WERI-Rb-1 (cell line): ENCODE results near the gene FBLN1.

Source experiments
- DNase-seq: peaks from one replicate; pipeline ENCODE4 v3.0.0-alpha.2; 2020
- H3K27ac ChIP-seq: fragments of 250-450 bp; sonication (Bioruptor Pico); 2 replicates; pipeline ENCODE4 v1.5.1; 2020; ENCODE audit warnings: mild to moderate bottlenecking, moderate library complexity
- H3K27me3 ChIP-seq: fragments of 250-450 bp; sonication (Bioruptor Pico); 2 replicates; pipeline ENCODE4 v1.5.1; 2021; ENCODE audit warnings: mild to moderate bottlenecking, low read depth, moderate library complexity; ENCODE audit not compliant: insufficient read depth, severe bottlenecking
- H3K36me3 ChIP-seq: fragments of 250-450 bp; sonication (Bioruptor Pico); 2 replicates; pipeline ENCODE4 v1.5.1; 2020; ENCODE audit warnings: mild to moderate bottlenecking, moderate library complexity
- H3K4me3 ChIP-seq: 2 replicates; pipeline ENCODE4 v1.5.1; 2011; ENCODE audit warnings: low read depth, mild to moderate bottlenecking, control low read depth, low read length
- H3K9me3 ChIP-seq: fragments of 250-450 bp; sonication (Bioruptor Pico); 2 replicates; pipeline ENCODE4 v1.5.1; 2021; ENCODE audit warnings: mild to moderate bottlenecking, moderate library complexity; ENCODE audit not compliant: severe bottlenecking
- CTCF ChIP-seq: IDR thresholded peaks from 2 replicates; pipeline ENCODE4 v1.5.1; 2011; ENCODE audit warnings: low read depth, mild to moderate bottlenecking, control low read depth, inconsistent platforms, low read length

FBLN1 gene

DNA sequence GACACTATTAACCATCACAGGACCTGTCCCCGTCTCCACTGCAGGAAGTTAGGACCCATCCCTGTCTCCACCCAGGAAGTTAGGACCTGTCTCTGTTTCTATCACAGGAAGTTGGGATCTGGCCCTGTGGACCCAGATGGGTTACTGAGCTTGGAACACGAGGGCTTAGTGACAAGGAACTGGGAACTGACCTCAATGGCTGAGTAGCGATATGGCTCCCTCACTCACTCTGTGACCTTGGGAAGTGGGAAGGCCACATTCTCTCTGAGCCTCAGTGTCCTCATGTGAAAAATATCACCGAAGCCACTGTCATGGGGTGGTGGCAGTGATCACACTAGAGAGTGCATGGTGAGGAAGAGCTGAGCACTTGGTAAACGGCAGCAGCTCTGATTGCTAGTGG, 59.4 kb downstream of the FBLN1 start:
- Histone ChIP-seq H3K9me3 (no peaks in the 10 kb centered on the region), H3K27ac (no peak overlapping the region), H3K27me3 (no peaks in the 10 kb centered on the region), H3K4me3 (no peak overlapping the region), H3K36me3 (peaks cover 14% of the 10 kb centered on the region)
- no peak for DNase-seq
- TF ChIP-seq CTCF, result no peak

DNA sequence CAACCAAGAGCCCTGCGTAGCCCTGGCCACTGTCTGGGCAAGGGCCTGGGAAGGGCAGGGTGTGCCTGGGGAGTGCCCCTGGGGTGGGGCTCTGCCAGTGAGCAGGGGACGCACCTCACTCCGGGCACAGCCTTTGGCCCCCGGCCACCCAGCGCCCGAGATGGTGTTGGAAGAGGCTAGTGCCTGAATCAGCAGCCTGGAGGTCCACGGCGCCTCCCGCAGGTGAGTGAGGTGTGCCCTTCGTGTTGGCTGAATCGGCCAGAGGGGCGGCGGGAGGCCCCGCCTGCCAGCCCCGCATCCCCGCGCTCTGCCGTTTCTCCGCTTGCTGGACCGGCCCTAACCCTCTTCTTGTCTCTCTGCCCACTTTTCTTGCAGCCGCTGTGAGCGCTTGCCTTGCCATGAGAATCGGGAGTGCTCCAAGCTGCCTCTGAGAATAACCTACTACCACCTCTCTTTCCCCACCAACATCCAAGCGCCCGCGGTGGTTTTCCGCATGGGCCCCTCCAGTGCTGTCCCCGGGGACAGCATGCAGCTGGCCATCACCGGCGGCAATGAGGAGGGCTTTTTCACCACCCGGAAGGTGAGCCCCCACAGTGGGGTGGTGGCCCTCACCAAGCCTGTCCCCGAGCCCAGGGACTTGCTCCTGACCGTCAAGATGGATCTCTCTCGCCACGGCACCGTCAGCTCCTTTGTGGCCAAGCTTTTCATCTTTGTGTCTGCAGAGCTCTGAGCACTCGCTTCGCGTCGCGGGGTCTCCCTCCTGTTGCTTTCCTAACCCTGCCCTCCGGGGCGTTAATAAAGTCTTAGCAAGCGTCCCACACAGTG, 60.1 kb downstream of the FBLN1 start:
- Histone ChIP-seq H3K27ac (no peak overlapping the region), H3K4me3 (no peak overlapping the region), H3K9me3 (no peaks in the 10 kb centered on the region), H3K36me3 (peaks cover 14% of the 10 kb centered on the region), H3K27me3 (no peaks in the 10 kb centered on the region)
- TF ChIP-seq CTCF, result no peak
- no peak for DNase-seq

DNA sequence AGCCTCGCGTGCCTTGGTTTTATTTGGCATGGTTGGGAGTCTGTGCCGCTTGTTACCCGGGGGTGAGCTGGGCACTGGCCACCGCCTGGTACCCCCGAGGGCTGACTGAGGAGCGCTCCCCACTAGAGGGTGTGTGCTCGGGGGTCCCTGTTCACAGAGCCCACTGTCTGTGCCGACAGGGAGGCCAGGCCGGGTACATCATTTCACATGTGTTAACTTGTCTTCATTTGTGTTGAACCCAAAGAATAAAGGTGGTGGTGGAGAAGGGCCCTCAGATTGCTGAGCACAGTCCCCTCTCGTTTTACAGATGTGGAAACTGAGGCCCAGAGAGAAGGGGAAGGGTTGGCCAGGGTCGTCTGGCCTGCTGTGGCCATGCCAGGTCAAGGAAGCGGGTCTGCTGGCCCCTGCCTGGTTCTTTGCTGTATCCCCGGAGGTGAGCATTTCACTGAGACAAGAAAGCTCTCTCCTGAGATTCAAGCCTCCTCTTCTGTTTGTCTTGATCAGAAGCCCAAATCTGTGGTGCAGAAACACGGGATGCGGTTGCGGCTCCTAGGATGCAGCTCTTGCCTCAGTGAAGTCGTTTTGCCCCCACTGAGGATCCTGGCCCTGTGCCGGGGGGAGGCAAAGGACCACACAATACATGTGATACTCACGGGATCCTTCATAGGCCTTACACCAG, 60.8 kb downstream of the FBLN1 start:
- no peaks in the 10 kb centered on the region for H3K27me3 ChIP-seq
- peaks cover 14% of the 10 kb centered on the region for H3K36me3 ChIP-seq
- no peaks in the 10 kb centered on the region for H3K9me3 ChIP-seq
- no peak for TF ChIP-seq CTCF
- H3K4me3 ChIP-seq, result no peak overlapping the region
- no peak for DNase-seq
- no peak overlapping the region for H3K27ac ChIP-seq

- H3K27me3 ChIP-seq, result no peaks in the 10 kb centered on the region
- no peak overlapping the region for H3K27ac ChIP-seq
- no peak for DNase-seq
- no peak for TF ChIP-seq CTCF
- no peak overlapping the region for H3K4me3 ChIP-seq
- no peaks in the 10 kb centered on the region for H3K9me3 ChIP-seq
- H3K36me3 ChIP-seq, result peaks cover 6% of the 10 kb centered on the region
Measured at GRCh38 chr22:45564349-45565030, 61.8 kb downstream of the FBLN1 start.

- no peak overlapping the region for H3K27ac ChIP-seq
- no peak for DNase-seq
- no peaks in the 10 kb centered on the region for H3K9me3 ChIP-seq
- TF ChIP-seq CTCF, result no peak
- no peaks in the 10 kb centered on the region for H3K27me3 ChIP-seq
- H3K4me3 ChIP-seq, result no peak overlapping the region
- peaks cover 6% of the 10 kb centered on the region; the same call in 1 of the 2 replicates for H3K36me3 ChIP-seq
Measured at GRCh38 chr22:45565171-45565570, 62.5 kb downstream of the FBLN1 start.
